ENCODE measurements around the gene GRIN1. TPM values are rescaled to one million over a fixed set of nuclear protein-coding genes. Genes with fewer than 3 reads are reported as not detected.

The GRIN1 gene
- total and polyA plus RNA-seq, 2 donors (not counting 1 experiment from before 2014, with no cell fraction given), result 0.04 TPM; not detected in 1

DNA sequence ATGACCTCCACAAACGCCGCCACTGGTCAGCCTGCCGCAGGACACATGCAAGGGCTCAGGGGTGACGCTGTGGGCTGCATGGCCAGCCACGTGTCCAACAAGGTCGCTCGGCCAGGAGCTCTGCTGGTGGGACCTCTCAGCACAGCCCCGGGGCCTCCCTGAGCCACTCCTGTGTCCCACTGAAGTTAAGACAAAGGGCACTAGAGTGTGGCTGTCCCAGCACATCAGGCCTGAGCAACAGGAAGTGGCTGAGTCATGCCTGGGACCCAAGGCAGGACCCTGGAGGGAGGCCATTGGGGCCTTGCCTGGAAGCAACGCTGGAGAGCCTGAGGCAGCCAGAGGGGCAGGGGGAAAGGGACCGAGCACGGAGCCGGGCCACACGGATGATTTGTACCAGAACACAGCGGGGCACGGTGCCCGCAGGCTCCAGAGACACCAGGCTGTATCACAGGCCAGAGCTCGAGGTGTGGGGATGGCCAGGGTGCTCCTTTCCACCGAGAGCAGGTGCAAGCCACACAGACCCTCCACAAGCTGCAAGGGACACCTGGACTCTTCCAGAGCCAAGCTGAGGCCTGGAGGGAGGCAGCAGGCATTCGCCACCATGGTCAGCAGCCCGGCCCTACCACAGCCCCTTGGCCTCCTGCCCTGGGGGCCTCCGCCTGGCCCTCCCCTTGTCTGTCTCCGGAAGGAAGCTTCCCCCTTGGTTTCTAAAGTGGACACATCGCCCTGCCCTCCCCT is 39.4 kb downstream of the GRIN1 start:
- Histone ChIP-seq H3K27ac (ENCODE audit: low read length in 2 of 2) (no peak overlapping the region), H3K4me2 (replicated peaks; ENCODE audit: low read depth, low read length, poor library complexity, severe bottlenecking) (no peak overlapping the region), H2AFZ (ENCODE audit: insufficient read depth, low read depth, low read length, poor library complexity, severe bottlenecking) (no peak overlapping the region), H3K36me3 (replicated peaks in 1 of 2; ENCODE audit: control extremely low read depth in 1 of 2, control insufficient read depth in 1 of 2, extremely low read depth in 1 of 2, insufficient read depth in 2 of 2, low read length in 1 of 2) (peaks cover 0 to 47% of the 10 kb centered on the region in 2 experiments), H3K9ac (ENCODE audit: low read length) (no peak overlapping the region), H3K27me3 (replicated peaks in 1 of 4; ENCODE audit: control extremely low read depth in 1 of 4, control insufficient read depth in 3 of 4, insufficient read depth in 4 of 4, low read length in 3 of 4) (peaks cover 0 to under 1% (median 0%) of the 10 kb centered on the region in 4 experiments), H3K4me1 (ENCODE audit: control insufficient read depth in 2 of 2, insufficient read depth in 2 of 2, low read length in 2 of 2) (peaks cover 7 to 9% of the 10 kb centered on the region in 2 donors), H3K9me3 (ENCODE audit: control extremely low read depth in 1 of 3, control insufficient read depth in 2 of 3, insufficient read depth in 1 of 3, low read length in 2 of 3) (no peaks in the 10 kb centered on the region), H4K20me1 (ENCODE audit: control insufficient read depth, insufficient read depth, low read length, poor library complexity, severe bottlenecking) (peaks cover 24% of the 10 kb centered on the region), H3K79me2 (ENCODE audit: control insufficient read depth, insufficient read depth, low read length) (no peaks in the 10 kb centered on the region), H3K4me3 (ENCODE audit: control extremely low read depth in 1 of 5, extremely low read depth in 1 of 5, insufficient read depth in 1 of 5, low read depth in 2 of 5, low read length in 4 of 5) (no peak overlapping the region)
- peaks cover 2% of the 10 kb centered on the region for H3K4me1 Mint-ChIP-seq
- H3K27me3 Mint-ChIP-seq, result no peaks in the 10 kb centered on the region
- intact Hi-C loops (cut with micrococcal nuclease), result no loop called here
- no peak for DNase-seq
- POLR2A ChIA-PET, result no interaction called here
- no peaks in the 10 kb centered on the region for H3K9me3 Mint-ChIP-seq (ENCODE audit: insufficient read depth)
- no peak for ATAC-seq (ENCODE audit: low read depth)
- TF ChIP-seq, protein P1, sequence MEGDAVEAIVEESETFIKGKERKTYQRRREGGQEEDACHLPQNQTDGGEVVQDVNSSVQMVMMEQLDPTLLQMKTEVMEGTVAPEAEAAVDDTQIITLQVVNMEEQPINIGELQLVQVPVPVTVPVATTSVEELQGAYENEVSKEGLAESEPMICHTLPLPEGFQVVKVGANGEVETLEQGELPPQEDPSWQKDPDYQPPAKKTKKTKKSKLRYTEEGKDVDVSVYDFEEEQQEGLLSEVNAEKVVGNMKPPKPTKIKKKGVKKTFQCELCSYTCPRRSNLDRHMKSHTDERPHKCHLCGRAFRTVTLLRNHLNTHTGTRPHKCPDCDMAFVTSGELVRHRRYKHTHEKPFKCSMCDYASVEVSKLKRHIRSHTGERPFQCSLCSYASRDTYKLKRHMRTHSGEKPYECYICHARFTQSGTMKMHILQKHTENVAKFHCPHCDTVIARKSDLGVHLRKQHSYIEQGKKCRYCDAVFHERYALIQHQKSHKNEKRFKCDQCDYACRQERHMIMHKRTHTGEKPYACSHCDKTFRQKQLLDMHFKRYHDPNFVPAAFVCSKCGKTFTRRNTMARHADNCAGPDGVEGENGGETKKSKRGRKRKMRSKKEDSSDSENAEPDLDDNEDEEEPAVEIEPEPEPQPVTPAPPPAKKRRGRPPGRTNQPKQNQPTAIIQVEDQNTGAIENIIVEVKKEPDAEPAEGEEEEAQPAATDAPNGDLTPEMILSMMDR (IDR thresholded peaks at IDR 0.05), result no peak
- no peak for TF ChIP-seq EZH2 (IDR thresholded peaks at IDR 0.05; ENCODE audit: borderline replicate concordance, insufficient read depth, low read depth, low read length, poor library complexity, severe bottlenecking)
- H3K27ac Mint-ChIP-seq, result no peak overlapping the region
- 94% methylated on average over 23 of the region's 23 CpGs for whole genome bisulfite sequencing (ENCODE audit: insufficient coverage)
- H3K4me3 Mint-ChIP-seq, result no peak overlapping the region
- CTCF ChIA-PET, result interaction anchor here (1.4 kb wide), 1 partner anchor 10 kb away, joined by 3 read pairs; the partner anchor contains the start of genes ANAPC2 and SSNA1

DNA sequence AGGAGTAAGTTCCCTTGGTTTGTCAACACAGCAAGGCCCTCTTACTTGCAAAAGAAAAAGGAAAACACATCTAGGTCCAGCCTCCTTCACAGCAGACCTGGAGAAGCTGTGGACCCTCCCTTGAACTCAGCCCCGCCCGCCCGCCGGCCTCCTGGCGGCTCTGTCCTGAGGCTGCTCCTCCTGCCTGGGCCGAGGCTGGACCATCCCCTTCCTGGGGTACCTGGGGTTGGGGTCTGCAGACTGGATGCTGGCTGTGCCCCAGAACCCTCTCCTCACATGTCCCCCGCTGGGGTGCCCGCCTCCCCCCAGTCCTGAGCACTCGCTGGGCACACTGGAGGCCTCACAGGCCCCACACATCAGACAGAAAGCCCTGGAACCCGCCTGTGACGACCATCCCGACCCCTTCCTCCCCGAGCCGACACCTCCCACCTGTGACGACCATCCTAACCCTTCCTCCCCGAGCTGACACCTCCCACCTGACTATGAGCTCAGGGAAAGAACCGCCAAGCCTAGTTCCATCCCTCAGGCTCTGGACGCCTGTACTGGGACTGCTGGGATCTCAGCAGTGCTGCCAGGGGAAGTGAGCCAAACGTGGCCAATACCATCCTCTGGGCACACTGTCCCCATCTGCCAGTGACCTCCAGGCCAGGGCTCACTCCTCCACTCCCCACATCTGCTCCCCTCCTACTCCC is 40.1 kb downstream of the GRIN1 start:
- ChIA-PET POLR2A (no interaction called here), CTCF (interaction anchor here (1.4 kb wide), 1 partner anchor 10 kb away, joined by 3 read pairs; the partner anchor contains the start of genes ANAPC2 and SSNA1)
- Histone ChIP-seq H3K4me1 (ENCODE audit: control insufficient read depth in 2 of 2, insufficient read depth in 2 of 2, low read length in 2 of 2) (peaks cover 7 to 9% of the 10 kb centered on the region in 2 donors), H3K79me2 (ENCODE audit: control insufficient read depth, insufficient read depth, low read length) (no peaks in the 10 kb centered on the region), H3K27me3 (replicated peaks in 1 of 4; ENCODE audit: control extremely low read depth in 1 of 4, control insufficient read depth in 3 of 4, insufficient read depth in 4 of 4, low read length in 3 of 4) (no peaks in the 10 kb centered on the region), H2AFZ (ENCODE audit: insufficient read depth, low read depth, low read length, poor library complexity, severe bottlenecking) (no peak overlapping the region), H3K9me3 (ENCODE audit: control extremely low read depth in 1 of 3, control insufficient read depth in 2 of 3, insufficient read depth in 1 of 3, low read length in 2 of 3) (no peaks in the 10 kb centered on the region), H3K4me2 (replicated peaks; ENCODE audit: low read depth, low read length, poor library complexity, severe bottlenecking) (no peak overlapping the region), H3K27ac (ENCODE audit: low read length in 2 of 2) (no peak overlapping the region), H3K36me3 (replicated peaks in 1 of 2; ENCODE audit: control extremely low read depth in 1 of 2, control insufficient read depth in 1 of 2, extremely low read depth in 1 of 2, insufficient read depth in 2 of 2, low read length in 1 of 2) (peaks cover 0 to 54% of the 10 kb centered on the region in 2 experiments), H4K20me1 (ENCODE audit: control insufficient read depth, insufficient read depth, low read length, poor library complexity, severe bottlenecking) (peaks cover 32% of the 10 kb centered on the region), H3K9ac (ENCODE audit: low read length) (no peak overlapping the region), H3K4me3 (ENCODE audit: control extremely low read depth in 1 of 5, extremely low read depth in 1 of 5, insufficient read depth in 1 of 5, low read depth in 2 of 5, low read length in 4 of 5) (no peak overlapping the region)
- no peaks in the 10 kb centered on the region for H3K27me3 Mint-ChIP-seq
- H3K4me3 Mint-ChIP-seq, result no peak overlapping the region
- H3K4me1 Mint-ChIP-seq, result peaks cover 1% of the 10 kb centered on the region
- intact Hi-C loops (cut with micrococcal nuclease), result no loop called here
- H3K9me3 Mint-ChIP-seq (ENCODE audit: insufficient read depth), result no peaks in the 10 kb centered on the region
- ATAC-seq (ENCODE audit: low read depth) (no peak), DNase-seq (no peak)
- no peak overlapping the region for H3K27ac Mint-ChIP-seq
- TF ChIP-seq, protein P1 (IDR thresholded peaks at IDR 0.05), result no peak
- no peak for TF ChIP-seq EZH2 (IDR thresholded peaks at IDR 0.05; ENCODE audit: borderline replicate concordance, insufficient read depth, low read depth, low read length, poor library complexity, severe bottlenecking)
- WGBS (ENCODE audit: insufficient coverage), result 97% methylated on average over 19 of the region's 19 CpGs
